ENCODE measurements around the gene RAET1E. TPM values are rescaled to one million over a fixed set of nuclear protein-coding genes. Genes with fewer than 3 reads are reported as not detected.

Gene RAET1E
- total RNA-seq, 1 donor from 2014 or later, result 0.19 TPM

DNA sequence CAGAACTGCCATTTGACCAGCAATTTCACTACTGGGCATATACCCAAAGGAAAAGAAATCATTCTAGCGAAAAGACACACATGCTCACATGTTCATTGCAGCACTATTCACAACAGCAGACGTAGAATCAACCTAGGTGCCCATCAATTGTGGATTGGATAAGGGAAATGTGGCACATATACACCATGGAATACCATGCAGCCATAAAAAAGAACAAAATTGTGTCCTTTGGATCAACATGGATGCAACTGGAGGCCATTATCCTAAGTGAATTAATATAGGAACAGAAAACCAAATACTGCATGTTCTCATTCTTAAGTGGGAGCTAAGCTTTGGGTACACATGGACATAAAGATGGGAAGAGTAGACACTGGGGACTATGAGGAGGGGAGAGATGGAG is 16.1 kb downstream of the RAET1E start:
- H3K36me3 ChIP-seq, result no peaks in the 10 kb centered on the region
- H3K4me1 ChIP-seq, result peaks cover 7% of the 10 kb centered on the region
- intact Hi-C loops (cut with micrococcal nuclease), result no loop called here
- TF ChIP-seq, protein P1, sequence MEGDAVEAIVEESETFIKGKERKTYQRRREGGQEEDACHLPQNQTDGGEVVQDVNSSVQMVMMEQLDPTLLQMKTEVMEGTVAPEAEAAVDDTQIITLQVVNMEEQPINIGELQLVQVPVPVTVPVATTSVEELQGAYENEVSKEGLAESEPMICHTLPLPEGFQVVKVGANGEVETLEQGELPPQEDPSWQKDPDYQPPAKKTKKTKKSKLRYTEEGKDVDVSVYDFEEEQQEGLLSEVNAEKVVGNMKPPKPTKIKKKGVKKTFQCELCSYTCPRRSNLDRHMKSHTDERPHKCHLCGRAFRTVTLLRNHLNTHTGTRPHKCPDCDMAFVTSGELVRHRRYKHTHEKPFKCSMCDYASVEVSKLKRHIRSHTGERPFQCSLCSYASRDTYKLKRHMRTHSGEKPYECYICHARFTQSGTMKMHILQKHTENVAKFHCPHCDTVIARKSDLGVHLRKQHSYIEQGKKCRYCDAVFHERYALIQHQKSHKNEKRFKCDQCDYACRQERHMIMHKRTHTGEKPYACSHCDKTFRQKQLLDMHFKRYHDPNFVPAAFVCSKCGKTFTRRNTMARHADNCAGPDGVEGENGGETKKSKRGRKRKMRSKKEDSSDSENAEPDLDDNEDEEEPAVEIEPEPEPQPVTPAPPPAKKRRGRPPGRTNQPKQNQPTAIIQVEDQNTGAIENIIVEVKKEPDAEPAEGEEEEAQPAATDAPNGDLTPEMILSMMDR (IDR thresholded peaks at IDR 0.05; ENCODE audit: borderline replicate concordance), result no peak
- no peaks in the 10 kb centered on the region for H3K27me3 ChIP-seq (ENCODE audit: low read depth)
- H3K9me3 ChIP-seq (replicated peaks), result no peaks in the 10 kb centered on the region
- no peak for DNase-seq
- H3K27ac ChIP-seq (replicated peaks), result no peak overlapping the region
- no peak overlapping the region for H3K4me3 ChIP-seq

DNA sequence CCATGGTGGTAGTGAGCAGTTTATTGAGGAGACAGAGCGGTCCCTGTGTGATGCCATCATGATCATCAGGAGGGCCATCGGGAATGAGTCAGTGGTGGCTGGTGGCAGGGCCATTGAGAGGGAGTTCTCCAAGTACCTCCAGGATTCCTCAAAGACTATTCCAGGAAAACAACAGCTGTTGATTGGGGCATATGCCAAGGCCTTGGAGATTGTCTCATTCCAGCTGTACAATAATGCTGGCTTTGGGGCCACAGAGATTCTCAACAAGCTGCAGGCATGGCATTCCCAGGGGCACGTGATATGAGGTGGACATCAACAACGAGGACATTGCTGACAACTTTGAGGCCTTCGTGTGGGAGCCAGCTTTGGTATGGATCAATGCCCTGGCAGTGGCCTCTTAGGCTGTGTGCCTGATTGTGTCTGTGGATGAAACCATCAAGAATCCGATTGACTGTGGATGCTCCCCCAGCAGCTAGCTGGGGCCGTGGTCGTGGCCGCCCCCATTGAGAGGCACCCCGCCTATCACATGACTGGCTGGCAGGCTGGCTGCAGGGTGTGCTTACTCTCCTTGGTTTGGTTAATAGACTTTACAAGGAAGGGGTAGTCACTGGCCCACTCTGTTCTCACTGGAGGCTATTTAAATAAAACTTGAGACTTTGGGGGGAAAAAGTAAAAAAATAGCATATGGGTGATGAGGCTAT is 16.7 kb downstream of the RAET1E start:
- DNase-seq, result no peak
- H3K9me3 ChIP-seq (replicated peaks), result no peaks in the 10 kb centered on the region
- H3K27ac ChIP-seq (replicated peaks), result no peak overlapping the region
- H3K4me3 ChIP-seq, result no peak overlapping the region
- intact Hi-C loops (cut with micrococcal nuclease), result no loop called here
- no peaks in the 10 kb centered on the region for H3K36me3 ChIP-seq
- H3K4me1 ChIP-seq, result peaks cover 7% of the 10 kb centered on the region
- TF ChIP-seq, protein P1 (IDR thresholded peaks at IDR 0.05; ENCODE audit: borderline replicate concordance), result no peak
- no peaks in the 10 kb centered on the region for H3K27me3 ChIP-seq (ENCODE audit: low read depth)

DNA sequence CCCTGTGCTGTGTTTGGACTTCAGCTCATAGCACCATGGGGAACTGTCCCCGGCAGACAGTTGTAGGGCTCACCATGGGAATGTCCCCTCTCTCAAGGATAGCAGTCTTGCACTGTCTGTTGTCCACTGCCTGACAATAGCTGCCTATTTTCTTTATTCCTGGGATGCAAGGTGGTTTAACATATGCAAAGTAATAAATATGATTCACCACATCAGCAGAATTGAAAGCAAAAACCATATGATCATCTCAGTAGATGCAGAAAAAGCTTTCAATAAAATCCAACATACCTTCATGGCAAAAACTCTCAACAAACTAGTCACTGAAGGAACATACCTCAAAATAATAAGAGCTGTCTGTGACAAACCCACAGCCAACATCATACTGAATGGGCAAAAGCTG is 20.3 kb downstream of the RAET1E start:
- H3K4me1 ChIP-seq, result no peaks in the 10 kb centered on the region
- no peak overlapping the region for H3K27ac ChIP-seq (replicated peaks)
- intact Hi-C loops (cut with micrococcal nuclease), result no loop called here
- no peaks in the 10 kb centered on the region for H3K36me3 ChIP-seq
- DNase-seq, result no peak
- no peaks in the 10 kb centered on the region for H3K27me3 ChIP-seq (ENCODE audit: low read depth)
- H3K9me3 ChIP-seq (replicated peaks), result peaks cover 6% of the 10 kb centered on the region
- H3K4me3 ChIP-seq, result no peak overlapping the region
- TF ChIP-seq, protein P1 (IDR thresholded peaks at IDR 0.05; ENCODE audit: borderline replicate concordance), result no peak

DNA sequence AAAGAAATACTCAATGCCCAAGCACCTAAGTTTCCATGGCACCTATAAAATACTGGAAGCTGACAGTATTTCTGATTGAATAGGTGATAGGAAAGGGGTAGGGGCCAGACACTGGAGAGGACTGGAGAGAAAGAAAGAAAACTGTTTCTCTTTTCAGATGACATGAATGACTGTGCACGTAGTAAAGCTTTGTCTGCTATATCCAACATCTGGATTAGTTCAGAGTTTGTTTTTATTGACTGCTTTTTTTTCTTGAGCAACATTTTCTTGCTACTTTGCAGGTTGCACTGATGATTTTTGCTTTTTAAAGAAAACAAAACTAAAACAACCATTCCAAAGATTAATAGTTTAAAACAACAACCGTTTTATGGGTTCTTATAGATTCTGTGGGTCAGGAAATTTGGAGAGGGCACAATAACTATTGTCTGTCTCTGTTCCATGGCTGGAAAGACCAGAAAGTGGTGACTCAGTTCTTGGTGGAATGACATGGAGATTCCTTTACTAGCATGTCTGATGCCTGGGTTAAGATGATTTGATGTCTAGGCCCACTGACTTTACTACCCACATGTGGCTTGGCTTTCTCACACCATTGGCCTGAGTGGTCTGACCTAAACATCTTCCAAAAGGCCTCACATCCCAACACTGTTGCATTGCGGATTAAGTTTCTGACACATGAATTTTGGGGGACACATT is 21.5 kb downstream of the RAET1E start:
- intact Hi-C loops (cut with micrococcal nuclease), result no loop called here
- TF ChIP-seq, protein P1 (IDR thresholded peaks at IDR 0.05; ENCODE audit: borderline replicate concordance), result no peak
- DNase-seq, result no peak
- H3K27me3 ChIP-seq (ENCODE audit: low read depth), result no peaks in the 10 kb centered on the region
- H3K36me3 ChIP-seq, result no peaks in the 10 kb centered on the region
- H3K4me1 ChIP-seq, result no peaks in the 10 kb centered on the region
- peaks cover 13% of the 10 kb centered on the region for H3K9me3 ChIP-seq (replicated peaks)
- H3K27ac ChIP-seq (replicated peaks), result no peak overlapping the region
- H3K4me3 ChIP-seq, result no peak overlapping the region

DNA sequence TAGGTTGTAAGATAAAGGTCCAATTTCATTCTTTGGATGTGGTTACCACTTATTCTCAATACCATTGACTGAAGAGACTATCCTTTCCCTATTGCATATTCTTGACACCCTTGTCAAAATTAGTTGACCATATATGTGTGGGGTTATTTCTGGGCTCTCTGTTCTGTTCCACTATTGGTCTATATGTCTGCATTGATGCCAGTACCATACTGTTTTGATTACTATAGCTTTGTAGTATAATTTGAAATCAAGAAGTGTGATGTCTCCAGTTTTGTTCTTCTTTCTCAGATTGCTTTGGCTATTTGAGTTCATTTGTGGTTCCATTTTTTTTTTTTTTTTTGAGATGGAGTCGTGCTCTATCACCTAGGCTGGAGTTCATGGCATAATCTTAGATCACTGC is 25.7 kb downstream of the RAET1E start:
- H3K27ac ChIP-seq (replicated peaks), result no peak overlapping the region
- TF ChIP-seq, protein P1 (IDR thresholded peaks at IDR 0.05; ENCODE audit: borderline replicate concordance), result no peak
- no peak overlapping the region for H3K4me3 ChIP-seq
- intact Hi-C loops (cut with micrococcal nuclease), result no loop called here
- no peaks in the 10 kb centered on the region for H3K36me3 ChIP-seq
- no peaks in the 10 kb centered on the region for H3K4me1 ChIP-seq
- no peaks in the 10 kb centered on the region for H3K27me3 ChIP-seq (ENCODE audit: low read depth)
- H3K9me3 ChIP-seq (replicated peaks), result peaks cover 13% of the 10 kb centered on the region
- DNase-seq, result no peak
